ENCODE results near the gene CHCHD6.

The CHCHD6 gene

DNA sequence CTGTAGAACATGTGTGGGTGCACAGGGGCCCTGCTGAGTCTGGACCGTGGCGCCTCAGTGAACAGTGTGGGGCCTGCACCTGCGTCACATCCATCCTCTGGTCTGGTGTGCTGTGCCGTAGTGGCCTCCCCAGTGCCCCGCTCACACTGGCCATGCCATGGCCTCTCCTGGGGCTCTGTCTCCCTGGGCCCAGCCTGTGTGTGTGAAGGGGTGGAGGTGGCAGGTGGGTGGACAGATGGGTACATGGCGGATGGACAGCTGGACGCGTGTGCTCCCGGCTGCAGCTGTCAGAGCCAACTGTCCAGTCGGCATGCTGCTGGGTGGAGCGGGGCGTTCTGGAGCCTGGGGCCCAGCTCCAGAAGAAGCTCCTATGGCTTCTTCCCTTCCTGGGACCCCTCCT lies 296.7 kb downstream of the CHCHD6 start:
- Histone ChIP-seq H3K27me3 (ENCODE audit: insufficient read depth, low read length) (no peaks in the 10 kb centered on the region), H3K4me1 (ENCODE audit: insufficient read depth, low read length) (peaks cover 16% of the 10 kb centered on the region), H3K36me3 (ENCODE audit: insufficient read depth, low read length) (peaks cover 10% of the 10 kb centered on the region), H3K9me3 (ENCODE audit: low read length) (no peaks in the 10 kb centered on the region), H2AFZ (ENCODE audit: low read depth, low read length) (no peak overlapping the region), H3K4me3 (ENCODE audit: low read length) (no peak overlapping the region)

GRCh38 chr3:127001486-127002194 lies 297.6 kb downstream of the CHCHD6 start:
- H2AFZ ChIP-seq (ENCODE audit: low read depth, low read length), result no peak overlapping the region
- H3K36me3 ChIP-seq (ENCODE audit: insufficient read depth, low read length), result peaks cover 8% of the 10 kb centered on the region
- no peak overlapping the region for H3K4me3 ChIP-seq (ENCODE audit: low read length)
- H3K27me3 ChIP-seq (ENCODE audit: insufficient read depth, low read length), result no peaks in the 10 kb centered on the region
- H3K4me1 ChIP-seq (ENCODE audit: insufficient read depth, low read length), result peaks cover 16% of the 10 kb centered on the region
- H3K9me3 ChIP-seq (ENCODE audit: low read length), result no peaks in the 10 kb centered on the region

- Histone ChIP-seq H3K36me3 (ENCODE audit: insufficient read depth, low read length) (peaks cover 7% of the 10 kb centered on the region), H3K4me1 (ENCODE audit: insufficient read depth, low read length) (peaks cover 16% of the 10 kb centered on the region), H3K4me3 (ENCODE audit: low read length) (no peak overlapping the region), H3K27me3 (ENCODE audit: insufficient read depth, low read length) (no peaks in the 10 kb centered on the region), H2AFZ (ENCODE audit: low read depth, low read length) (no peak overlapping the region), H3K9me3 (ENCODE audit: low read length) (no peaks in the 10 kb centered on the region)
These were observed 298.4 kb downstream of the CHCHD6 start for GRCh38 chr3:127002195-127003174.

GRCh38 chr3:127003175-127003555 lies 299.1 kb downstream of the CHCHD6 start:
- Histone ChIP-seq H3K4me3 (ENCODE audit: low read length) (no peak overlapping the region), H3K9me3 (ENCODE audit: low read length) (no peaks in the 10 kb centered on the region), H2AFZ (ENCODE audit: low read depth, low read length) (no peak overlapping the region)

DNA sequence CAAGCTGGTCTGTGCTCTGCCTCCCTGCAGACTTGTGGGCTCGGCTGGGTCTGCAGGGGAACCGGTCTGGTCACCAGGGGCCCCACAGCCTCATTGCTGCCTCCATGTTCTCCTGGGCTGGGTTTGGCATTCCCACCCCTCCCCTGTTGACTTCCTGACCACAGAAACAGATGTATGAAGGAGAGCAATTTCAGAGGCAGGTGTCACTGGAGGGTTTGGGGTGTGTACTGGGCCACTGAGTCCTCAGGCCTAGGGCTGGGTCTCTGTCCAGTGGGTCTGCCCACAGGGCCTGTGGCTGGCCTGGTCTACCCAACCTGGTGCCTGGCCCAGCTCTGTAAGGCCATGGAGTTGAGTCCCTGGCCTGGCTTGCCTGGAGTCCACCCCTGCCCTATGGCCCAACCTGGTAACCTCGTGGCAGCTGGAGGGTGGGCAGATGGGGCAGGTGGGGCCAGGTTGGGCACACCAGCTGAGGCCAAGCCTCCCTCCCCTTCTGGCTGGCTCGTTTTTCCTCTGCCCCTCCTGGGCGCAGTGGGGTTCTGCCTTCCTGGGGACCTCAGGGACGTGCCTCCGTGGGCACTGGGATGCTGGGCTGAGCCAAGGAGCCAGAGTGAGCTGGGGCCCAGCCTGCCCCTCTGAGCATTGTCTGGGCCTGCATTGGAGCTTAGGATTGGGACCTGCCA lies 299.7 kb downstream of the CHCHD6 start:
- no peaks in the 10 kb centered on the region for H3K27me3 ChIP-seq (ENCODE audit: insufficient read depth, low read length)
- H3K4me3 ChIP-seq (ENCODE audit: low read length), result no peak overlapping the region
- H3K9me3 ChIP-seq (ENCODE audit: low read length), result no peaks in the 10 kb centered on the region
- peaks cover 16% of the 10 kb centered on the region for H3K4me1 ChIP-seq (ENCODE audit: insufficient read depth, low read length)
- H2AFZ ChIP-seq (ENCODE audit: low read depth, low read length), result no peak overlapping the region
- peaks cover 4% of the 10 kb centered on the region for H3K36me3 ChIP-seq (ENCODE audit: insufficient read depth, low read length)

More at GRCh38 chr3:127003175-127003555, 299.1 kb downstream of the CHCHD6 start:
- H3K4me1 ChIP-seq (ENCODE audit: insufficient read depth, low read length), result peaks cover 16% of the 10 kb centered on the region
- H3K27me3 ChIP-seq (ENCODE audit: insufficient read depth, low read length), result no peaks in the 10 kb centered on the region
- peaks cover 7% of the 10 kb centered on the region for H3K36me3 ChIP-seq (ENCODE audit: insufficient read depth, low read length)

DNA sequence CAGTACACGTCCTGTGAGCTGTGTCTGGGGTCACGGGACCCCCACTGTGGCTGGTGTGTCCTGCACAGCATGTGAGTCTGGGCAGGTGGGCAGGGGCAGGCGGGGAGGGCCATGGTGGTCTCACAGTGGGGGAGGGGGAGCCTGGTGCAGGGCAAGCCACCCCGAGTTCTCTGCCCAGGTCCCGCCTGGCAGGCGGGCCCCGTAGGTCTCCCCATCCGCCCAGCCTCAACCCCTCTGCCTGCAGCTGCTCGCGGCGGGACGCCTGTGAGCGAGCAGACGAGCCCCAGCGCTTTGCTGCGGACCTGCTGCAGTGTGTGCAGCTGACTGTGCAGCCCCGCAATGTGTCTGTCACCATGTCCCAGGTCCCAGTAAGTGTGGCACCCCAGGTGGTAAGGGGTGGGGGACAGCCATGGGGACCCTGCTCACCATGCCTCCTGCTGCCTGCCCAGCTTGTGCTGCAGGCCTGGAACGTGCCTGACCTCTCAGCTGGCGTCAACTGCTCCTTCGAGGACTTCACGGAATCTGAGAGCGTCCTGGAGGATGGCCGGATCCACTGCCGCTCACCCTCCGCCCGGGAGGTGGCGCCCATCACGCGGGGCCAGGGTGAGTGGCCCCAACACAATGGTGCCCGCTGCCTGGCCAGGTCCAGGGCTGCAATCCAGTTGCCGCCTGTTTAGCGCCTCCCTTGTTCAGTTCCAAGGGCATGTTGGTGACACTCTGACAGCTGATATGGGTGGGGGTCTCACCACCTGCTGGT lies 300.8 kb downstream of the CHCHD6 start:
- peaks cover 8% of the 10 kb centered on the region for H3K36me3 ChIP-seq (ENCODE audit: insufficient read depth, low read length)

GRCh38 chr3:127005864-127006500 lies 301.9 kb downstream of the CHCHD6 start:
- Histone ChIP-seq H3K27me3 (ENCODE audit: insufficient read depth, low read length) (no peaks in the 10 kb centered on the region), H2AFZ (ENCODE audit: low read depth, low read length) (no peak overlapping the region), H3K4me1 (ENCODE audit: insufficient read depth, low read length) (peaks cover 16% of the 10 kb centered on the region), H3K9me3 (ENCODE audit: low read length) (no peaks in the 10 kb centered on the region), H3K4me3 (ENCODE audit: low read length) (no peak overlapping the region), H3K36me3 (ENCODE audit: insufficient read depth, low read length) (peaks cover 10% of the 10 kb centered on the region)

More for the DNA sequence above, 300.8 kb downstream of the CHCHD6 start:
- H3K4me1 ChIP-seq (ENCODE audit: insufficient read depth, low read length), result peaks cover 16% of the 10 kb centered on the region
- H2AFZ ChIP-seq (ENCODE audit: low read depth, low read length), result no peak overlapping the region
- H3K4me3 ChIP-seq (ENCODE audit: low read length), result no peak overlapping the region
- no peaks in the 10 kb centered on the region for H3K9me3 ChIP-seq (ENCODE audit: low read length)
- H3K27me3 ChIP-seq (ENCODE audit: insufficient read depth, low read length), result no peaks in the 10 kb centered on the region

DNA sequence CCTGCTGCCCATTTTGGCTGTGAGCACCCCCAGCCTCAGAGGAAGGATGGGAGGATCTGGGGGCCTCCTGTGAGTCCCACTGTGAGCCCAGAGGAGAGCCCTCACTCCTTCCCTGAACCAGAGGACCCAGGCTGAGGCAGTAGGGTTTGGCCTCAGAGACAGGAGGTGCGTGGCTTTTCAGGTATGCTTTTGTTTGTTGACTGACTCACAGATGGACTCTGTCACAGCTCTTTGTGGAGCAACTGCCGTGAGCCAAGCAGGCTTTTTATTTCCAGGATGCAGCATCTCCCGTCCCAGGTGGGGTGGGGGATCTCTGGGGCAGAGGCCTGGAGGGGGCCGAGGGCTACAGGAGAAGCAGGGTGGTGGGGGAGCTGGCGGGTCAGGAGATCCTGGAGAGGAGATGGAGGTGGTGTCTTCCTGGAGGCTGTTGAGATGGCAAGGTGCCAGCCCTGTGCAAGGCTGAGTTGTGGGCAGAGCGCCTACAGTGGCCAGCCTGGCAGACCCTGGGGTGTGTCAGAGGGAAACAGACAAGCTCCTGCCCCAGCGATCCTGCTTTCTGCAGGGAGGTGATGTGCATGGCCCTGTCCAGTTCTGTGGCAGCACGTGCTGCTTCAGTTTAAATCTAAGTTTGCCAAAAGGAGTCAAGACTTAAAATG lies 302.9 kb downstream of the CHCHD6 start:
- H3K9me3 ChIP-seq (ENCODE audit: low read length), result no peaks in the 10 kb centered on the region
- H2AFZ ChIP-seq (ENCODE audit: low read depth, low read length), result no peak overlapping the region
- peaks cover 11% of the 10 kb centered on the region for H3K4me1 ChIP-seq (ENCODE audit: insufficient read depth, low read length)
- H3K36me3 ChIP-seq (ENCODE audit: insufficient read depth, low read length), result peaks cover 13% of the 10 kb centered on the region
- H3K27me3 ChIP-seq (ENCODE audit: insufficient read depth, low read length), result no peaks in the 10 kb centered on the region
- no peak overlapping the region for H3K4me3 ChIP-seq (ENCODE audit: low read length)

GRCh38 chr3:127008236-127008635 lies 304.2 kb downstream of the CHCHD6 start:
- H3K36me3 ChIP-seq (ENCODE audit: insufficient read depth, low read length), result peaks cover 21% of the 10 kb centered on the region
- H2AFZ ChIP-seq (ENCODE audit: low read depth, low read length), result no peak overlapping the region
- H3K27me3 ChIP-seq (ENCODE audit: insufficient read depth, low read length), result no peaks in the 10 kb centered on the region
- peaks cover 4% of the 10 kb centered on the region for H3K4me1 ChIP-seq (ENCODE audit: insufficient read depth, low read length)
- no peaks in the 10 kb centered on the region for H3K9me3 ChIP-seq (ENCODE audit: low read length)
- no peak overlapping the region for H3K4me3 ChIP-seq (ENCODE audit: low read length)

DNA sequence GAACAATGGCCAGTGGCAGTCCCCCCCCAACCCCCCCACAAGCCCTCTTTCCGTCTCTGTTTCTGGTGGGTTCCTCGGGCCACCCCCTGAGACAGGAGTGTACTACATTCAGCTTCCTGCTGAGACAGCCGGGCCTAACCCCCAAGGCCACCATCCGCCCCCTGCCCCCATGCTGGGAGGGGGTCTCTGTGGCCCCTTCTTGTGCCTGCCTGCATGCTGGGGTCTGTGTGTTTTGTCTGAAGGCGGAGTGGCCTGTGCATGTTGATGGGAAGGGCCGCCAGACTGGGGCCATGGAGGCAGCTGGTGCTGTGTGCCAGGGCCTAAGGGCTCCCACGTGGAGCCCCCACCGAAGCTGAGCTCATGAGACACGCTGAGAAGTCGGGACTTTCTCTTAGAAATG lies 305.5 kb downstream of the CHCHD6 start:
- Histone ChIP-seq H2AFZ (ENCODE audit: low read depth, low read length) (no peak overlapping the region), H3K4me1 (ENCODE audit: insufficient read depth, low read length) (peaks cover 2% of the 10 kb centered on the region), H3K27me3 (ENCODE audit: insufficient read depth, low read length) (no peaks in the 10 kb centered on the region), H3K4me3 (ENCODE audit: low read length) (no peak overlapping the region), H3K36me3 (ENCODE audit: insufficient read depth, low read length) (peaks cover 21% of the 10 kb centered on the region), H3K9me3 (ENCODE audit: low read length) (no peaks in the 10 kb centered on the region)

All from neuron (in vitro differentiated cells).